Gastroesophageal sphincter (tissue), 4 donors: ENCODE results near the gene UBE2J2. TPM values are rescaled to one million over a fixed set of nuclear protein-coding genes. Genes with fewer than 3 reads are reported as not detected.

ENCODE experiments used
- ATAC-seq: fragments of 150-250 bp; one replicate; pipeline ENCODE4 v1.9.1; 2016; ENCODE audit warnings: mild to moderate bottlenecking, moderate library complexity
- H3K27ac ChIP-seq, 4 donors: fragments of 200-600 bp; sonication (generic) in 3 of 4; 1 replicate in 3 of 4; 2 replicates in 1 of 4; pipeline ENCODE4 v1.5.1; 2016 to 2019
- H3K27me3 ChIP-seq: fragments of 200-600 bp; sonication (generic); one replicate; pipeline ENCODE4 v1.5.1; 2019
- H3K36me3 ChIP-seq, 2 donors: fragments of 200-600 bp; sonication (generic); one replicate each; pipeline ENCODE4 v1.5.1; 2019; ENCODE audit warnings: control low read depth in 1 of 2
- H3K4me1 ChIP-seq, 3 donors: fragments of 200-600 bp; sonication (generic); 1 replicate in 2 of 3; 2 replicates in 1 of 3; pipeline ENCODE4 v1.5.1; 2016 to 2019; ENCODE audit warnings: control low read depth in 2 of 3
- H3K4me3 ChIP-seq, 2 donors: fragments of 200-600 bp; sonication (generic); one replicate each; pipeline ENCODE4 v1.5.1; 2019; ENCODE audit warnings: mild to moderate bottlenecking in 1 of 2, moderate library complexity in 1 of 2
- H3K9me3 ChIP-seq, 3 donors: fragments of 200-600 bp; sonication (generic); one replicate each; pipeline ENCODE4 v1.5.1; 2017 to 2019; ENCODE audit warnings: control low read depth in 2 of 3
- EP300 ChIP-seq: sonication (generic); formaldehyde crosslinking; IDR thresholded peaks from one replicate; pipeline ENCODE4 v1.6.1; 2017; ENCODE audit warnings: antibody characterized with exemption, mild to moderate bottlenecking
- POLR2A ChIP-seq, 2 donors: fragments of 450-650 bp; IDR thresholded peaks; one replicate each; pipeline ENCODE4 v1.6.1; 2017; ENCODE audit warnings: antibody characterized with exemption in 2 of 2, mild to moderate bottlenecking in 2 of 2, moderate library complexity in 1 of 2
- POLR2AphosphoS5 ChIP-seq: sonication (generic); formaldehyde crosslinking; IDR thresholded peaks from one replicate; pipeline ENCODE4 v1.6.1; 2017; ENCODE audit warnings: antibody characterized with exemption
- WGBS, 2 donors: methylation state at CpG; one replicate each; pipeline ENCODE4 v1.1.5; 2018; ENCODE audit warnings: low coverage in 1 of 2; 5-methylcytosine and 5-hydroxymethylcytosine counted together
- total RNA-seq, 4 donors: library from RNA; depleted of rRNA; stranded (reverse); fragments of >200 nt; gene quantifications; one replicate each; pipeline ENCODE4 v1.1.0, GENCODE V29; 2016
- TF ChIP-seq, protein P1 (sequence below), 4 experiments: fragments of 200-600 bp in 2 of 4; fragments of 450-650 bp in 2 of 4; sonication (generic) in 1 of 4; IDR thresholded peaks; one replicate each; pipeline ENCODE4 v1.5.1; 2017 to 2019; ENCODE audit warnings: antibody characterized with exemption in 4 of 4, mild to moderate bottlenecking in 2 of 4, moderate library complexity in 2 of 4

Gene UBE2J2
- total RNA-seq, 4 donors from 2014 or later = 28.1 to 47.0 (median 37.9) TPM

DNA sequence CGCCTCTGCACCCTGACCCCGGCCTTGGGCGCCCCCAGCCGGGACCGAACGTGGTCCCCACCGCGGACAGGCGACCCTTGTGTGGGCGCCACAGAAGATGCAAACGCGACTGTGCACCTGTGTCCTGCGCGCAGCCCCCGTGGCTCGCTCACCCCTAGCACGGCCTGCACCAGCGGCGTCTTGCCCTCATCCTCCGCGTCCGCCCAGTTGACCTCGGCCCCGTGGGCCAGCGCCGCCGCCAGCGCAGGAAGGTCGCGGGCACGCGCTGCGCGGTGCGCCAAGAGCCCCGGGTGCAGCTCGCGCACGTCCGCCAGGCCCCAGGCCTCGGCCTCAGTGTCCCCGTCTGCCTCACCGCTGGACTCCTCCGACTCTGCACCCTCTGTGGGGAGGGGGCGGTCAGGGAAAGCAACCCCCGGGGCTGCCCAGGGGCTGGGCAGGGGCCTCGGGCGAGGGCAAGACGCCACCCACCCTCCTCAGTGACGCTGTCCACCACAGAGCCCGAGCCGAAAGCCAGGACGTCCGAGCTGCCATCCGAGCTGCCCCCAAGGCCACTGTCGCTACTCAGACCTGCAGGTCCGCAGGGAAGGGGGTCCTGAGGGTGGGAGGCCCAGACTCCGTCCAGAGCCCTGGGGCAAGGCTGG, 20.7 kb upstream of the UBE2J2 start:
- Histone ChIP-seq H3K27ac (no peak overlapping the region), H3K9me3 (no peaks in the 10 kb centered on the region), H3K36me3 (peaks cover 0 to 65% of the 10 kb centered on the region in 2 donors), H3K4me3 (no peak overlapping the region), H3K4me1 (peaks cover 0 to 14% (median 0%) of the 10 kb centered on the region in 3 donors), H3K27me3 (no peaks in the 10 kb centered on the region)
- WGBS, 2 donors = 80% methylated on average over 2 of the region's 58 CpGs; no CpG with 5 or more reads in 1 of the 2 donors
- TF ChIP-seq, protein P1, sequence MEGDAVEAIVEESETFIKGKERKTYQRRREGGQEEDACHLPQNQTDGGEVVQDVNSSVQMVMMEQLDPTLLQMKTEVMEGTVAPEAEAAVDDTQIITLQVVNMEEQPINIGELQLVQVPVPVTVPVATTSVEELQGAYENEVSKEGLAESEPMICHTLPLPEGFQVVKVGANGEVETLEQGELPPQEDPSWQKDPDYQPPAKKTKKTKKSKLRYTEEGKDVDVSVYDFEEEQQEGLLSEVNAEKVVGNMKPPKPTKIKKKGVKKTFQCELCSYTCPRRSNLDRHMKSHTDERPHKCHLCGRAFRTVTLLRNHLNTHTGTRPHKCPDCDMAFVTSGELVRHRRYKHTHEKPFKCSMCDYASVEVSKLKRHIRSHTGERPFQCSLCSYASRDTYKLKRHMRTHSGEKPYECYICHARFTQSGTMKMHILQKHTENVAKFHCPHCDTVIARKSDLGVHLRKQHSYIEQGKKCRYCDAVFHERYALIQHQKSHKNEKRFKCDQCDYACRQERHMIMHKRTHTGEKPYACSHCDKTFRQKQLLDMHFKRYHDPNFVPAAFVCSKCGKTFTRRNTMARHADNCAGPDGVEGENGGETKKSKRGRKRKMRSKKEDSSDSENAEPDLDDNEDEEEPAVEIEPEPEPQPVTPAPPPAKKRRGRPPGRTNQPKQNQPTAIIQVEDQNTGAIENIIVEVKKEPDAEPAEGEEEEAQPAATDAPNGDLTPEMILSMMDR (IDR thresholded peaks at IDR 0.05) = no peak
- TF ChIP-seq POLR2AphosphoS5 = no peak
- no peak for ATAC-seq

- no peaks in the 10 kb centered on the region for H3K27me3 ChIP-seq
- no peaks in the 10 kb centered on the region for H3K9me3 ChIP-seq
- peaks cover 0 to 14% (median 0%) of the 10 kb centered on the region in 3 donors for H3K4me1 ChIP-seq
- TF ChIP-seq POLR2A (IDR thresholded peaks at IDR 0.05) (no peak), POLR2AphosphoS5 (no peak)
- TF ChIP-seq, protein P1 (IDR thresholded peaks at IDR 0.05) = no peak
- H3K4me3 ChIP-seq = no peak overlapping the region
- no peak overlapping the region for H3K27ac ChIP-seq
- ATAC-seq = peak; percentile 6
- peaks cover 0 to 56% of the 10 kb centered on the region in 2 donors for H3K36me3 ChIP-seq
- 67% methylated on average over 4 of the region's 94 CpGs; no CpG with 5 or more reads in 1 of the 2 donors for WGBS, 2 donors
Measured at GRCh38 chr1:1293263-1294249, 19.9 kb upstream of the UBE2J2 start.

DNA sequence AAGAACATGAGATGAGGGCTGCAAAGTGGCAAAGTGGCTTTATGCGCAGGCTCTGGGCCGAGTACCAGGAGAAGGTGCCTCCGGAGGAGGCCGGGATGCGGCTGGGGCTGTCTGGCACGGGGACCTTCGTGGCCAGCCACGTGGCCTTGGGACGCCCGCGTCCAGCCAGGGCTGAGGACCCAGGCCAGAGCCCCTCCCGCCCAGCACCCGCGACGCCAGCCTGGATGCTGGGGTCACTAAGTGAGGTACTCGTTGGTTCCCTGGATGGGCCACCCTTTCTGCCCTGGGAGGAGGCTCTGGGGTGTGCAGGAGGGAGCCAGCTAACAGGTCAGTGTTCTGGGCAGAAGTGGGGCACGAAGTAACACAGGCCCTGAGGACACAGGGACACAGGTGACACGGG, 19.2 kb upstream of the UBE2J2 start:
- no peaks in the 10 kb centered on the region for H3K9me3 ChIP-seq
- H3K27me3 ChIP-seq = peaks cover 1% of the 10 kb centered on the region
- no peak overlapping the region for H3K27ac ChIP-seq
- peaks cover 0 to 14% (median 0%) of the 10 kb centered on the region in 3 donors for H3K4me1 ChIP-seq
- TF ChIP-seq, protein P1 (IDR thresholded peaks at IDR 0.05) = no peak
- TF ChIP-seq POLR2AphosphoS5 (no peak), EP300 (no peak), POLR2A (IDR thresholded peaks at IDR 0.05) (no peak)
- H3K4me3 ChIP-seq = no peak overlapping the region
- WGBS, 2 donors = 83 to 90% methylated on average over 1 to 2 of the region's 18 CpGs
- H3K36me3 ChIP-seq = peaks cover 0 to 49% of the 10 kb centered on the region in 2 donors
- no peak for ATAC-seq

GRCh38 chr1:1292442-1292779, 18.8 kb upstream of the UBE2J2 start:
- Histone ChIP-seq H3K4me3 (no peak overlapping the region), H3K4me1 (peaks cover 0 to 14% (median 0%) of the 10 kb centered on the region in 3 donors), H3K9me3 (no peaks in the 10 kb centered on the region), H3K36me3 (peaks cover 0 to 45% of the 10 kb centered on the region in 2 donors), H3K27ac (no peak overlapping the region), H3K27me3 (peaks cover 6% of the 10 kb centered on the region)
- no CpG with 5 or more reads among the region's 9 CpGs for WGBS, 2 donors
- TF ChIP-seq POLR2A (IDR thresholded peaks at IDR 0.05) = no peak
- TF ChIP-seq, protein P1 (IDR thresholded peaks at IDR 0.05) = no peak
- TF ChIP-seq EP300 = no peak
- TF ChIP-seq POLR2AphosphoS5 = no peak
- ATAC-seq = no peak
